HepG2 (cell line): ENCODE results near the gene MLN.

ENCODE experiments used
- CTCF ChIP-seq: sonication (generic); formaldehyde crosslinking; IDR thresholded peaks from 2 replicates; pipeline ENCODE4 v1.5.0; 2020; ENCODE audit warnings: mild to moderate bottlenecking, missing genetic modification reagents, moderate library complexity
- GFI1 ChIP-seq: sonication (generic); formaldehyde crosslinking; IDR thresholded peaks from 2 replicates; pipeline ENCODE4 v1.5.0; 2020; ENCODE audit warnings: missing genetic modification reagents, mild to moderate bottlenecking, borderline replicate concordance
- NKX3-1 ChIP-seq: sonication (generic); formaldehyde crosslinking; IDR thresholded peaks from 2 replicates; pipeline ENCODE4 v1.5.0; 2020; ENCODE audit warnings: missing genetic modification reagents
- POLR2A ChIP-seq, 2 experiments: IDR thresholded peaks; 2 replicates each; pipeline ENCODE4 v1.6.1; 2011; ENCODE audit warnings: low read depth in 2 of 2, low read length in 2 of 2, mild to moderate bottlenecking in 1 of 2, moderate library complexity in 1 of 2; ENCODE audit not compliant: insufficient read depth in 1 of 2
- POLR2AphosphoS5 ChIP-seq: IDR thresholded peaks from 2 replicates; pipeline ENCODE4 v1.6.1; 2012; ENCODE audit warnings: low read depth, low read length
- SOX5 ChIP-seq: IDR thresholded peaks from 2 replicates; pipeline ENCODE4 v1.6.1; 2016; ENCODE audit warnings: borderline replicate concordance
- ZNF263 ChIP-seq: sonication (generic); formaldehyde crosslinking; IDR thresholded peaks from 2 replicates; pipeline ENCODE4 v1.4.0; 2020; ENCODE audit warnings: missing genetic modification reagents
- ZNF274 ChIP-seq: sonication (generic); formaldehyde crosslinking; IDR thresholded peaks from 2 replicates; pipeline ENCODE4 v1.5.1; 2020; ENCODE audit warnings: mild to moderate bottlenecking, missing genetic modification reagents
- ZNF710 ChIP-seq: sonication (generic); formaldehyde crosslinking; IDR thresholded peaks from 2 replicates; pipeline ENCODE4 v1.5.0; 2020; ENCODE audit warnings: mild to moderate bottlenecking, missing genetic modification reagents, borderline replicate concordance
- TF ChIP-seq, protein P1 (sequence below): sonication (generic); formaldehyde crosslinking; IDR thresholded peaks from 2 replicates; pipeline ENCODE4 v1.4.0; 2020; ENCODE audit warnings: mild to moderate bottlenecking, missing genetic modification reagents
- TF ChIP-seq, protein P2 (sequence below): IDR thresholded peaks from 2 replicates; pipeline ENCODE4 v1.6.1; 2016; ENCODE audit warnings: control low read depth

DNA sequence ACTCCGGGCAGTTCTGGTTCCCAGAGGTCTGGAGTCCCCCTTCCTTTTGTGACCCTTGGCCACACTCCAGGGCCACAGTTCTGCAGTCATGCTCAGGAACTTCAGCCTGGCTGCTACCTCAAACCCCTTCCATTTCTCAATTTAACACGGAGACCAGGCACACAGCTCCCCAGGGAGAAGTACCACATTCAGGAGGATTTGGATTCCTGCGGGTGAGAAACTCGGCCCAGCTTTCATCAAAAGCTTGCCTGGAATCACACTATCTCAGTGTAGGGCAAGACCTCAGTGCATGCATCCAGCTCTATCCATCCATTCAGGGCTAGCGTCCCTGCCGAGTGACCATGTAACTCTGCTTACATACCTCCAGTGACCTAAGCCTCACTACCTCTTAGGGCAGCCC, 40.3 kb downstream of the MLN start:
- TF ChIP-seq NKX3-1 (CRISPR knock-in tag) (no peak), ZNF263 (no peak), ZNF710 (CRISPR knock-in tag) (no peak), GFI1 (CRISPR knock-in tag) (no peak), POLR2AphosphoS5 (no peak), SOX5 (no peak), POLR2A (IDR thresholded peaks at IDR 0.05; ENCODE audit: insufficient read depth in 1 of 2, low read depth in 2 of 2, low read length in 2 of 2) (no peak), CTCF (CRISPR knock-in tag) (no peak), ZNF274 (CRISPR knock-in tag) (no peak)
- TF ChIP-seq, protein P1, sequence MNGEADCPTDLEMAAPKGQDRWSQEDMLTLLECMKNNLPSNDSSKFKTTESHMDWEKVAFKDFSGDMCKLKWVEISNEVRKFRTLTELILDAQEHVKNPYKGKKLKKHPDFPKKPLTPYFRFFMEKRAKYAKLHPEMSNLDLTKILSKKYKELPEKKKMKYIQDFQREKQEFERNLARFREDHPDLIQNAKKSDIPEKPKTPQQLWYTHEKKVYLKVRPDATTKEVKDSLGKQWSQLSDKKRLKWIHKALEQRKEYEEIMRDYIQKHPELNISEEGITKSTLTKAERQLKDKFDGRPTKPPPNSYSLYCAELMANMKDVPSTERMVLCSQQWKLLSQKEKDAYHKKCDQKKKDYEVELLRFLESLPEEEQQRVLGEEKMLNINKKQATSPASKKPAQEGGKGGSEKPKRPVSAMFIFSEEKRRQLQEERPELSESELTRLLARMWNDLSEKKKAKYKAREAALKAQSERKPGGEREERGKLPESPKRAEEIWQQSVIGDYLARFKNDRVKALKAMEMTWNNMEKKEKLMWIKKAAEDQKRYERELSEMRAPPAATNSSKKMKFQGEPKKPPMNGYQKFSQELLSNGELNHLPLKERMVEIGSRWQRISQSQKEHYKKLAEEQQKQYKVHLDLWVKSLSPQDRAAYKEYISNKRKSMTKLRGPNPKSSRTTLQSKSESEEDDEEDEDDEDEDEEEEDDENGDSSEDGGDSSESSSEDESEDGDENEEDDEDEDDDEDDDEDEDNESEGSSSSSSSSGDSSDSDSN (CRISPR knock-in tag) = no peak
- TF ChIP-seq, protein P2, sequence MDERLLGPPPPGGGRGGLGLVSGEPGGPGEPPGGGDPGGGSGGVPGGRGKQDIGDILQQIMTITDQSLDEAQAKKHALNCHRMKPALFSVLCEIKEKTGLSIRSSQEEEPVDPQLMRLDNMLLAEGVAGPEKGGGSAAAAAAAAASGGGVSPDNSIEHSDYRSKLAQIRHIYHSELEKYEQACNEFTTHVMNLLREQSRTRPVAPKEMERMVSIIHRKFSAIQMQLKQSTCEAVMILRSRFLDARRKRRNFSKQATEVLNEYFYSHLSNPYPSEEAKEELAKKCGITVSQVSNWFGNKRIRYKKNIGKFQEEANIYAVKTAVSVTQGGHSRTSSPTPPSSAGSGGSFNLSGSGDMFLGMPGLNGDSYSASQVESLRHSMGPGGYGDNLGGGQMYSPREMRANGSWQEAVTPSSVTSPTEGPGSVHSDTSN (CRISPR knock-in tag) = no peak
